MM.1S (cell line): Measurements from ENCODE around the gene ADAM15.

Source experiments
- CTCF ChIP-seq: fragments of 300-600 bp; sonication (generic); IDR thresholded peaks from 2 replicates; pipeline ENCODE4 v1.5.1; 2016; ENCODE audit warnings: antibody characterized with exemption, low read length, mixed read lengths
- EZH2 ChIP-seq: fragments of 300-600 bp; sonication (generic); optimal IDR thresholded peaks from 2 replicates; pipeline ENCODE3; 2017; ENCODE audit warnings: low read depth, mild to moderate bottlenecking, antibody characterized with exemption, low read length, mixed read lengths
- EZH2phosphoT487 ChIP-seq: fragments of 300-600 bp; sonication (generic); IDR thresholded peaks from 2 replicates; pipeline ENCODE4 v1.6.1; 2018; ENCODE audit warnings: antibody characterized with exemption, low read length

DNA sequence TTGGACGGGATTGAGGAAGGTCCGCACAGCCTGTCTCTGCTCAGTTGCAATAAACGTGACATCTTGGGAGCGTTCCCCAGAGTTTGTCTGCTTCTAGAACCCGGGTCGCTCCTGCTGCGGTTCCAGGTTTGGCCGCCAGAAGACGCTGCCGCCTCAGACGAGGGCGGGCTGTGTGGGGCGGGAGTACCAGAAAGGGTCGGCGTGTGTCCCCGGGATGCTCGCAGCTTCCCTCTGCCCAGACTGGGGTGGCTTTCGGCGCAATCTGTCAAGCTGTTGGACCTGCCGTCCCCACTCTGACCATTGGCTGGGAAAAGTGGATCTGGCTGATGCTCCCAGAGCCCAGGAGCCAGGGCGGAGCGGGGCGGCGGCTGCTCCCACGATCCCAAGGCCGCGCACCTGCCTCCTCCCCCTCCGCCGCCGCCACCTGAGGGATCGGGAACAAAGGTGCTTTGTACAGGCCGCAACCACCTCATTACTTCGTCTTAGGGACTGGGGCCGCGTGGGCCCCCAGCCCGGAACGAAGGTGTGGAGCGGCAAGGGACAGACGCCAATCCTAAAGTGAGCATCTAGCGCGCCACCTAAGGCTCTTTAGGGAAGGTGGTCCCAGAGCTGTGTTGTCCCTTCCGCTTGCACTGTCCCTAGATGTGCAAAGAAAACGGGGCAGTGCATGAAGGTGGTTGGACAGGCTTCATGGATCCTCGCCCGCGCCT, 11.7 kb downstream of the ADAM15 start:
- TF ChIP-seq CTCF (peak; percentile 97), EZH2 (no peak), EZH2phosphoT487 (no peak)
